GM19240 (cell line): Measurements from ENCODE around the gene ZNF155.
"Not testable (repeated sequence)": the region's sequence is repeated elsewhere in the genome, so short reads cannot be mapped to it uniquely, and the experiment has no call there.

Source experiments
- DNase-seq: peaks from one replicate; pipeline ENCODE4 v3.0.0; 2011; ENCODE audit warnings: low spot score; ENCODE audit not compliant: insufficient read length

Gene ZNF155

DNA sequence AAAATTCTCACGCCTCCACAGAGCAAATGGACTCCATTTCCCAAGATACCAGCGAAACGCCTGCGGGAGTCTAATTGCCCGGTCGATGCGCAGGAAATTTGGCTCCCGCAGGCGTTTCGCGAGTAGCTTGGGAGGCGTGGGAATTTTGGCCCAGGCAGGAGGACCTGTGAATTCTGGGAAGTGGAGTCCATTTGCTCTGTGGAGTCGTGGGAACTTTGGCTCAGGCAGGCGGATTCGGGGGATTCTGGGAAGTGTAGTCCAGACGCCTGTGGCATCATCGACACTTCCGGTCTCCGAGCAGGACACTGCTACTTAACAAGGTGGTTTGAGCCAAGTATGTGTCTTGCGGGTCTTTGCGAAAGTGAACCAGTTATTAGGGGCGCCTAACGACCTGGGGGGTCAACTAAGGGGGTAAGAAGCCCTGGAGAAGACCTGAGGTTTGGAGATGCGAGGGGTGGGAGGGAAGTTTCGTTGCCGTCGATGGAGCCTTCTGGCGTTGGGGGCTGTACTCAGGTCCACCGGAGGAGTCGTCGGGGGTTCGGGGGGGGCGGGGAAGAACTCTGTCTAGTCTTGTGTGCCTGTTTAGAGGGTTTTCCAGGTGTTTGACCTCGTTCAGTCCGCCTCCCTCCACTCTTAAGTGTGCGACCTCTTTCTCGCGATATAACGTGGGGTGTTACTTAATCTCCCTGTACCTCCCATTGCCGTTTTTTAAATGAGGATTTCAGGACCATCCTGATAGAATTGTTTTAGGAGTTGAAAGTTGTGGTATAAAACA lies at the start of gene ZNF155:
Gene ZNF155 (plus strand): TSS at position 277 of the 775 bp plus-strand sequence. CDS start 4,356 bp downstream, outside the sequence.
- DNase-seq, result peak; percentile 47

DNA sequence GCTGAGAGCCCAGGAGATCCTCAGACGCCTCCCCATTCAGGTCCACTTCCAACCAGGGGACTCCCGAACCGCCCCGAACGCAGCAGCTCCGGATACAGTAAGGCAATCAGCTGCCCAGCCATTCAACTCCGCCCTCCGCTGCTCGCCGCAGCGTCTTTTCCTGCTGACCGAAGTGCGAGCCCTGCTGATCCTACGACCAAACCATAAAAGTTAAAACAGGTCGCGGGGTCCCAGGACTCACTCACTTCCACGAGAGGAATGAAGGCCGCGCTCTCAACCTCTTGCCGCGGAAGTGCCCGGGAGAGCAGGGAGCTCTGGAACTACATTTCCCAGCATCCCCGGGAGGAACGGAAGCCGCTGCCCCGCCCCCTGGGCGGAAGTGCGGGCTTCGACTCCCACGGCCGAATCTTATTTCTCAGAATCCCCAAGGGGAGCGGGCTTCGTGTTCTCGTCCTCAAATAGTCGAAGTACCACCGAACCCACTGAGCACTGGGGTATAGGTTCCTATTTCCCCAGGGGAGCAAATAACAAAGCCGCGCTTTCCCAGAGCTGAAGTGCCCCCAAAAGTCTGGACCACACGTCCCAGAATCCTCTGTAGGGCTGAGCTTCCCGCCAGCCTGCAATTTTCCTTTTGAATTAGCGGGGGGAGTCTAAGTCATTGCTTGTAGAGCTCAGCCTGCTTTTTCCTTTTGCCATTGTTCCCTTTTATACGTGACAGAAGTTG lies 48.8 kb upstream of the ZNF155 start, which contains the start of gene ZNF45:
Gene ZNF45 (minus strand): TSS at position 298 of the 724 bp plus-strand sequence. CDS start 13,097 bp downstream, outside the sequence.
- DNase-seq, result peak; percentile 87

DNA sequence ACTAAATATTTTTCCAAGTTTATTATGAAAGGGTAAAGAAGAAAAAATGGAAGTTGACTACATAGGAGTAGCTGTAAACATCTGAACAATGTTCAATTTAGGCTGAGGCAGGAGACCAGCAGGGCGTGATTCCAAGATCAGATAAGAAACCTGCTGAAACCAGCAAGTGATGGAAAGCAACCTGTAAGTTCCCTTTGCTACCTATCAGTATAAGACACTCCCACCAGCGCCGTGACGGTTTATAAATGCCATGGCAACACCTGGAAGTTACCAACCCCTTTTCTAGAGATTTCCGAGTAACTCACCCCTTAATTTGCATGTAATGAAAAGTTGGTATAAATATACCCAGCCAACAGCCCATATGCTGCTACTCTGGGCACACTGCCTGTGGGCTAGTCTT lies 47.8 kb upstream of the ZNF155 start:
- DNase-seq, result no peak

DNA sequence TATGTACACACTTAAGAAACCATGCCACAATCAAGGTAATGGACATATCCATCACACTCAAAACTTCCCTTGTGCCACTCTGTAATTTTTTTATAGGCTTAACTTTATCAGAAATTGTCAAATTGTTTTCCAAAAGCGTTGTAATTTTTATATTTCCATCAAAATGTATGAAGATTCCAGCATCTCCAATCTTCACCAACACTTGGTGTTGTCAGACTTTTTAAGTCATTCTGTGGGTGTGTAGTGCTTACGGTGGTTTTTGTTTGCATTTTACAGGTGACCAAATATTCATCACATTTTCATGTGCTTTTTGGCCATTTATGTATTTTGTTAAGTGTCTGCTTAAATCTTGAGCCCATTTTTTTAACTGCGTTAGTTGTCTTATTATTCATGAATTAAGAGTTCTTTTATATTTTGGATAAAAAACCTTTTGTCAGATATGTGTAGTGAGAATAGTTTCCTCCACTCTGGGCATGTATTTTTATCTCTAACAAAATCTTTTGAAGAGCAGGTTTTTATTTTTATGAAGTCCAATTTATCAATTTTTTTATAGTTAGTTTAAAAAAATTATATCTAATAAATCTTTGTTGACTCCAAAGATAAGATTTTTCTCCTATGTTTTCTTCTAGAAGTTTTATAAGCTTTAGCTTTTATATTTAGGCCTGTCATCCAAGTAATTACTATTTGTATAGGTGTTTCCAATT lies 44.3 kb upstream of the ZNF155 start:
- DNase-seq, result no peak

DNA sequence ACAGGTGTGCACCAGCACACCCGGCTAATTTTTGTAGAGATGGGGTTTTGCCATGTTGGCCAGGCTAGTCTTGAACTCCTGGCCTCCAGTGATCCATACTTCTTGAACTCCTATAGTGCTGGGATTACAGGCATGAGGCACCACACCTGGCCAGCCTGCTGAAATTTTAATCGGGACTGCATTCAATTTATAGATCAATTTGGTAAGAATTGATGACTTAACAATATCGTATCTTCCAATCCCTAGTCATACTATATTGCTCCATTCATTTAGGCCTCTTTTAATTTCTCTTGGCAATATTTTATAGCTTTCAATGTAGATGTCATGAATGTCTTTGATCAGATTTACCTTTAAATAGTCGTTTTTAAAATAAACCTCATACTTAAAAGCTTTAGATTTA lies 43.3 kb upstream of the ZNF155 start:
- DNase-seq, result no peak

DNA sequence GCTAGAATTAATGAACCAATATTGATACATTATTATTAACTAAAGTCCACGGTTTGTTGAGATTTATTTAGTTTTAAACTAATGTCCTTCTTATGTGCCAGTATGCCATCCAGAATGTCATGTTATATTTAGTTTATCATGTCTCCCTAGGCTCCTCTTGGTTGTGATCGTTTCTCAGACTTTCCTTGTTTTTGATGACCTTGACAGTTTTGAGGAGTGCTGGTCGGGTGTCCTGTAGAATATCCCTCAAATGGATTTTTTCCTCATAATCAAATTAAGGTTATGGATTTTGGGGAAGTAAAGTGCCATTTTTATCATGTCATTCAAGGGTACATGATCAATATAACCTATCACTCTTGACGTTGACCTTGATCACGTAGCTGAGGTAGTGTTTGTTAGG lies 42.8 kb upstream of the ZNF155 start:
- no peak for DNase-seq

DNA sequence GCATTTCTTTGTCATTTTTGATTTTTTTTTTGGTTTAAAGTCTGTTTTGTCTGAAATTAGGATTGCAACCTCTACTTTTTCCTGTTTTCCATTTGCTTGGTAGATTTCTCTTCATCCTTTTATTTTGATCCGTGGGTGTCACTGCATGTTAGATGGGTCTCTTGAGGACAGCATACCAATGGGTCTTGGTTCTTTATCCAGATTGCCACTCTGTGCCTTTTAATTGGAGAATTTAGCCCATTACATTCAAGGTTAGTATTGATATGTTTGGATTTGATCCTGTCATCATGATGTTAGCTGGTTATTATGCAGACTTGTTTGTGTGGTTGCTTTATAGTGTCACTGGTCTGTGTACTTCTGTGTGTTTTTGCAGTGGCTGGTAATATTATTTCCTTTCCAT lies 36.6 kb upstream of the ZNF155 start:
- DNase-seq, result not testable (repeated sequence)

DNA sequence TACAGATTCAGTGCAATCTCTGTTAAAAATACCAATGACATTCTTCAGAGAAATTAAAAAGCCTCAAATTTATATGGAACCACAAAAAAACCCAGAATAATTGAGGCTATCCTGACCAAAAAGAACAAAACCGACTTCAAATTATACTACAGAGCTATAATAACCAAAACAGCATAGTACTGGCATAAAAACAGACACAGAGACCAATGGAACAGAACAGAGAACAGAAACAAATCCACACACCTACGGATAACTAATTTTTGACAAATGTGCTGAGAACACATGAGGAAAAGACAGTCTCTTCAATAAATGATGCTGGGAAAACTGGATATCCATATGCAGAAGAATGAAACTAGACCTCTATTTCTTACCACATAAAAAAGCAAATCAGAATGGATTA lies 34.2 kb upstream of the ZNF155 start:
- not testable (repeated sequence) for DNase-seq

DNA sequence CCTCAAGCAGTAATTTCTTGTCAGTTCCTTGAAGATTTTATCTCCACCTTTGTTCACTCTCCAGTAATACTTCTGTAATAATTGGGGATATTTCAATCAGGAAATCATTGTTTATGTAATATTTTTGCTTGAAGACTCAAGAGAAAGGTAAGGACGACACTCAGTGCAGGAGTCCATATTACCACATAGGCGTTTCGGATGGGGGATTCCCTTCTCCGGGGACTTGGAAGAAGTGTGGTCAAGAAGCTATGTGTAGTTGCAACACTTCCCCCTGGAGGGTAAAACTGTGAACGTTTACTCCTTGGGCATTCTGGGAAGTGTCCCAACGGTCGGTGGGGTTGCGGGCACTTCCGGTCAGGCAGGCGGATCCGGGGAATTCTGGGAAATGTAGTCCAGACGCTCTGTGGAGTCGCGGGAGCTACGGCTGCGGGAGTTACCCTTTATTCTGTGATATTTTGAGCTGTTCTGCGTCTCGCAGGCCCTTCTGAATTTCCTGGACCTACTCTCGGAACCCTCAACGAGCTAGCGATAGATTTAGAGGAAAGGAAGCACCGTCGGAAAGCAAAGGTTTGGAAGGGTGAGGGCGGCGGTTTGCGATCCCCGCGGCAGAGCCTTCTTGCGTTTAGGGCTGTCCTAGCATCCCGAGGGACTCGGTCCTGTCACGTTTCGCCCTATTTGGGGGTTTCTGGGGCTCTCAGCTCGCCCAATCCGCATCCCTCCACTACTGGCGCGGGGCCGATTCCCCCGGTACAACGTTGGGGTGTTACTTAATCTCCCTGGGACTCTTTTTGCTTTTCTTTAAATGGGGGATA lies 32.9 kb upstream of the ZNF155 start, which contains the start of gene ZNF221:
Gene ZNF221 (plus strand): TSS at position 395 of the 812 bp plus-strand sequence. CDS start 11,499 bp downstream, outside the sequence.
- DNase-seq, result peak; percentile 63

DNA sequence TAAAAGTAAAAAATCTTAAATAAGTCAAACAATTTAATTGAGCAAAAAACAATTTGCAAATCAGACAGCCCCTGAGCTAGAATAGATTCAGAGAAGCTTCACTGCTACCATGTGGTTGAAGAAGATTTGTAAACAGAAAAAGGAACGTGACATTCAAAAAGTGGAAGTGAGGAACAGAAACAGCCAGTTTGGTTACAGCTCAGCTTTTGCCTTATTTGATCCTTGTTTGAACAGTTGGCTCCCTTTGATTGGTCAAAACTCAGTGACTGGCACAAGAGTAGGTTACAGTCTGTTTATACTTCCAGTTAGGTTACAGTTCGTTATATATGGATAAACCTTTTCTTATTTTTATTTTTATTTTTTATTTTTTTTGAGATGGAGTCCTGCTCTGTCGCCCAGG lies 27.2 kb upstream of the ZNF155 start:
- no peak for DNase-seq

DNA sequence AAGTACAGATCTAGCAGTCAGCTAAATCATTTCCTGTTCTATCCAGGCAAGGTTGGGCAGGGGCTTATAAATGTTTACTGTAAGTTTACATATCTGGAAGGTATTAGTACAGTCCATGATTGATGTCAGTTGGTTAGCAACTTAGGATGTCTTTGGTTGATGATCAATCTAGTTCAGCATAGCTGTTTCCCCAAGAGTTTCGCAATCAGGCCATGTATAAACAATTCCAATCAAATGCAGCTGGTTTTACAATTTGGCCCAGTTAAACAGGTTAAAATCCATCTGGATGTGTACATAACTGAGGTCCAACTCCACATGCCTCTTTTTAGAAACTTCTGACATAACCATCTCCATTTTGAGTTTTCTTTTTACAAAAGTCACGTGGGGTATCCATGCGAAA lies 26.1 kb upstream of the ZNF155 start:
- DNase-seq, result no peak

DNA sequence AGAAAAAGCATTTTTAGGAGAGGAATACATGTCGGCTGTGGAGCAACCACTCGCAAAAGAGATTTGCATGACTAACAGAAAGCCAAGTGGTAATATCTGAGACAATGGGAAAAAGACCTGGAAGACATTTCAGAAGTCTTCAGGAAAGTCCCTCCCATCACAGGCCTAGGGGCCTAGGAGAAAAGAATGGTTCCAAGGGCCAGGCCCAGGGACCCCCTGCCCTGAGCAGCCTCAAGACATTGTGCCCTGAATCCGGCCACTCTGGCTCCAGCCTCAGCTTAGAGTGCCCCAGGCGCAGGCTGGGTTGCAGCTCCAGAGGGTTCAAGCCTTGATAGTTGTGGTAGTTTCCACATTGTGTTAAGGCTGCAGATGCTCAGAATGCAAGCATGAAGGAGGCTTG lies 23.6 kb upstream of the ZNF155 start:
- no peak for DNase-seq

DNA sequence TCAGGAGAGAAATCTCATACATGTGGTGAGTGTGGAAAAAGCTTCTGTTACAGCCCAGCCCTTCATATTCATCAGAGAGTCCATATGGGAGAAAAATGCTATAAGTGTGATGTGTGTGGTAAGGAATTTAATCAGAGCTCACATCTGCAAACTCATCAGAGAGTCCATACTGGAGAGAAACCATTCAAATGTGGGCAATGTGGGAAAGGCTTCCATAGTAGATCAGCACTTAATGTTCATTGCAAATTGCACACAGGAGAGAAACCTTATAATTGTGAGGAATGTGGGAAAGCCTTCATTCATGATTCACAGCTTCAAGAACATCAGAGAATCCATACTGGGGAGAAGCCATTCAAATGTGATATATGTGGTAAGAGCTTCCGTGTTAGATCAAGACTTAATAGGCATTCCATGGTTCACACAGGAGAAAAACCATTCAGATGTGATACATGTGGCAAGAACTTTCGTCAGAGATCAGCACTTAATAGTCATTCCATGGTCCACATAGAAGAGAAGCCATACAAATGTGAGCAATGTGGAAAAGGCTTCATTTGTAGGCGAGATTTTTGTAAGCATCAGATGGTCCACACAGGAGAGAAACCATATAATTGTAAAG lies 17.8 kb upstream of the ZNF155 start:
- DNase-seq, result no peak

DNA sequence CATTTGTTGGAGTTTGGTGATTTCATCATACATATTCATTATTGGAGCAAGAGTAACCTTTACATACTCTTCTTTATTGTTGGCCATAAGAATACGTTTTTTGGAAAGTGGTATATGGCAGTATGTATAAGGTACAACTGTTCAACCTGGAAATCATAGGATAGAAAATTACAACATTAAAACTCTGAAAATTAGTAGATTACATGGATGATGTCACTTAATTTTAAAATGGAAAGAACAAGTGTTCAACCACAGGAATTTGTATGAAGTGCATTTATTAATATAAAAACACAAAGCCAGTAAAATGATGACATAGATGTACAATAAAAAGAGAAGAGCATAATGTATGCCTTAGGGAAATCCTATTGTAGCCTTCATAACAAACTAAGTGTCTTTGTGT lies 7.3 kb upstream of the ZNF155 start:
- DNase-seq, result no peak

DNA sequence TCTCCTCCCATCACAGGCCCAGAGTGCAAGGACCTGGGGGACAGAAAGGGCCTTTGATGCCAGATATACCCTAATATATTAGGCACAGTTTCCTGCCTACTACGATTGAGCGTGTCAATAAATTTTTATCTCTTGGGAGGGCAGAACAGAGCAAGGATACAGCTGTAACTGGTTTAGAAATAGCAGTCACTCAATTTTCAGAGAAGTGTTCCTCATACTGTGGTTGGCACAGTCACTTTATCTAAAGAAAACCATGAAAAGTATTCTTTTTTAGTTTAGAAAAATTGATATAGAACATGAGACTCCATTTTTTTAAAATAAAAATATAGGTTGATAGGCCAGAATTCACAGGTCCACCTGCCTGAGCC lies 460 bp upstream of the ZNF155 start:
- DNase-seq, result no peak

DNA sequence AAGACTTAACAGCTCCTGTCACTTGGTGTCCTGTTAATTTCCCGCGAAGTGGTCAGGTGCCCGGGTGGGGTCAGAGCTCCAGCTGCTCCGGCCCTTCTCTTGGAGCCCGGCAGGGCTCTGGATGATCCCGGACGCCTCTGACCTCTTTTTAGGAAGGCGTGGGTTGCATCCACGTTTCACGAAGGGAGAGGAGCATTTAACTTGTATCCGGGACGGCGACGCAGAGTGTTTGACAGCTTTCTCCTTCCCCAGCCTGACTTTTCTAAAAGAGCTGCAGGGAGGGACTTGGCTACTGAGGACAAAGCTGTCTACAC lies 656 bp downstream of the ZNF155 start:
- no peak for DNase-seq

DNA sequence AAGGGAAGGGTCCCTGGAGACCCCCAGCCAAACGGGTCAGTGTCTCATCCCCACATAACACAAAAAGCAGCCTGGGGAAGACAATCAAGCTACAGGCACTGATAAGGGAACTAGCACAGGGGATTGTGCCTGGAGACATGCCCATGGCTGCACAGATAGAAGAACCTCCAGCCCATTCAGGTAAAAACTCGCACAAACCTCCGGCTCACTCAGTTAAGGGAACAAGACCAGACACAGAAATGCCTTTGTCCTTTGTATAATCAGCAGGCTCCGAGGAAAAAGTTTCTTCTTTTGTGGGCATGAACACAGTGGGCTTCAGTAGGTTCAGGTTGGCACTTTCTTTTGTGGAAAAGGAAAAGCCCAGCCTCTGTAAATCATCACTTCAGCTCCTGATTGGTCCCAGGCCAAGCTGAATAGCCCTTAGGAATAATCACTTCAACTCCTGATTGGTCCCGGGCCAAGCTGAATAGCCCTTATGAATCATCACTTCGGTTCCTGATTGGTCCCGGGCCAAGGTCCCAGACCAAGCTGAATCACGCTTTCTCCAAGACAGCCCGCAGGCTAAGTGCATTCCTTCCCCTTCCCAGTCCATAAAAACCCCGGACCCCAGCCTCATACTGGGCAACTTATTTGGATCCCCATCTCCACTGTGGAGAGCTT lies 13.8 kb downstream of the ZNF155 start:
- no peak for DNase-seq

DNA sequence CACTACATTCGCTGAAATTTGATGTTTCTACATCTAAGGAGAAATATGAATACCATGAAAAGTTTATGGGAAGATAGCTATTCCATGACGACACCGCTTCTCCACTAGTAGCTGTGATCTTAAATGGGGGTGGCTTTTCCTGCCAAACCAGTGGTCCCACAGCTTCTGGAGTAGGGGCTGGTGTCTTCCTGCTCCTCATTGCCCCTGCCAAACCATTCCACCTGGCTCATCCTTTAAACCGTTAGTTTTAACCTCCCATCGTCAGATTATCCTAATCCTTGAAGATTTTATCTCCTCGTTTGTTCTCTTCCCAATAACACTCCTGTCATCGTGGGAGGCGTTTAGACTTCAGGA lies 18.2 kb downstream of the ZNF155 start:
- DNase-seq, result no peak

DNA sequence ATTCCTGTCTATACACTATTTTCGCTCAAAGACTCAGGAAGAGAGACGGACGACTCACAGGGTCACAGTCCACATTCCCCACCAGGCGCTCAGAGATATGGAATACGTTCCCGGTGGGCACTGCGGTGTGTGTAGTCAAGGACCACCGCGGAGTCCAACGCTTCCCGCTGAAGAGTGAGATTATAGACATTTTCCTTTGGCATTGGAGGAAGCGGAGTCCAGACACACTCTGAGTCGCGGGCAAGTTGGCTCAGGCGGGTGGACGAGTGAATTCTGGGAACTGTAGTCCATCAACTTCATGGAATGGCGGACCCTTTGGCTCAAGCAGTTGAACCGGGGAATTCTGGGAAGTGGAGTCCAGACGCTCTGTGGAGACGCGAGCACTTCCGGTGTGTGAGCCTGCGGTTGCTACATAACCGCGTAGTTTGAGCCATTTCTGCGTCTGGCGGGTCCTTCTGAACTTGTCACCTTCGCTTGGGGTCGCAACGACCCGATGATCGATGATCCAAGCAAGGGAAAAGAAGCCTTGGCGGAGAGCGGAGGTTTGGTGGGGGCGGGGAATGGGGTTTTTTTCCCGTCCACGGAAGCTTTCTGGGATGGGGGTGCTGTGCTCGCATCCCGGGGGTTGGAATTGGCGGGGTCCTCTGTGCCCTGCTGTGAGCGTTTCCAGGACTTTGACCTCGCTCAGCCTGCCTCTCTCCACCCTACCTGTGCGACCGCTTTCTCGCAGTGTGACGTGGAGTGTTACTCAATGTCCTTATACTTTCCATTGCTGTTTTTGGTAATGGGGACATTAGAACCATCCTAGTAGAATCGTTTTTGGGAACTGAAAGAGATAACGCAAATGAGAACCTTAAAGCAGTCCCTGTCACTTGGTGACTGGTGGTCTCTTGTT lies 18.8 kb downstream of the ZNF155 start, which contains the start of gene ZNF230:
Gene ZNF230 (plus strand): TSS at position 392 of the 895 bp plus-strand sequence. CDS start 4,122 bp downstream, outside the sequence.
- DNase-seq, result peak; percentile 68
